ENCODE measurements around the gene ATP8A2. TPM values are rescaled to one million over a fixed set of nuclear protein-coding genes. Genes with fewer than 3 reads are reported as not detected.
"Not testable (repeated sequence)": the region's sequence is repeated elsewhere in the genome, so short reads cannot be mapped to it uniquely, and the experiment has no call there.

ATP8A2 gene
- polyA plus RNA-seq, 4 donors = 5.4 to 6.7 (median 5.7) TPM

- no peak for DNase-seq (ENCODE audit: low read depth in 4 of 4, low spot score in 2 of 4)
Observed at GRCh38 chr13:26048741-26049140, 677.0 kb downstream of the ATP8A2 start.

GRCh38 chr13:26050568-26051230 is 678.9 kb downstream of the ATP8A2 start:
- peak in 1 of 4 donors; percentile 55 for DNase-seq (ENCODE audit: low read depth in 4 of 4, low spot score in 2 of 4)

DNA sequence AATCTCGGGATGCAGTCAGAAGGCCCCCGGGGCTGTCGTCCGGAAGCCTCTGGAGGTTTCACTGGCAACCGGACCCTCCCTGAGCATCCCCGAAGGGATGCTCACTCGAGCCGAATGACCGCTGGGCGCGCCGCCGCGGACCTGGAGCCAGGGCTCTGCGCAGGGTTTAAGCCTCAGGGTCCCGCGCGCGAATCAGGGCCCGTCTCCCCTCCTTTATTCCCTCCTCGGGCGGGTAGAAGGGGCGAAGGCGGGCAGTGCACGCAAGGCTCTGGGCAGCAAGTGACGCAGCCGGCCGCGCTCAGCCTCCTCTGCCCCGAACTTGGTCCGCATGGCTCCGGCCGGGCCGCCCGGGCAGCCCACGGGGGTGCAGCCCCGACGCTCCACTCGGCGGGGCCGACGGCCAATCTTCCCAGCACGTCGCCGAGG is 679.5 kb downstream of the ATP8A2 start:
- DNase-seq (ENCODE audit: low read depth in 4 of 4, low spot score in 2 of 4) = no peak

- peak in 2 of 4 donors; percentile 63 to 67 for DNase-seq (ENCODE audit: low read depth in 4 of 4, low spot score in 2 of 4)
Observed at GRCh38 chr13:26051657-26052311, 680.0 kb downstream of the ATP8A2 start, which contains the start of gene SHISA2. Gene SHISA2, minus strand, starts transcription at chr13:26052016. Its CDS starts 1,041 bp downstream, at chr13:26050975.

DNA sequence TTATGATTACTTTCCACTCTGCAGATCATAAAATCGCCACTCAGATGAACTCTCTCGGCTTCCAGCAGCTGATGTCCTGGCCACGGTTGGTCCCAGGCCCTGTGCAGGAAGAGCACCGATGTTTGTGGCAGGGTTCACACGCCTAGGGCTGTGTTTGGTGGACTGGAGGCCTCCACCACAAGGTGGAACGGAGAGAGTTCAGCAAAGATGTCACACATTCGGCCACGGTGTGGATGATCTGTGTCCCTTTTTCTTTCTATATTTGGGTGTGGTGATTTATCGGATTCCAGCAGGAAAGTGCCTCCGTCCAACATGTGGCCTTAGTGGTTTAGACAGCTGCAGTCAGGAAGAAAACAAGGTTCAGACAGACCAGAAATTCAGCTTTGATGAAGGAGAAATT is 680.6 kb downstream of the ATP8A2 start:
- DNase-seq (ENCODE audit: low read depth in 4 of 4, low spot score in 2 of 4) = no peak

GRCh38 chr13:26053418-26053980 is 681.7 kb downstream of the ATP8A2 start:
- no peak for DNase-seq (ENCODE audit: low read depth in 4 of 4, low spot score in 2 of 4)

DNA sequence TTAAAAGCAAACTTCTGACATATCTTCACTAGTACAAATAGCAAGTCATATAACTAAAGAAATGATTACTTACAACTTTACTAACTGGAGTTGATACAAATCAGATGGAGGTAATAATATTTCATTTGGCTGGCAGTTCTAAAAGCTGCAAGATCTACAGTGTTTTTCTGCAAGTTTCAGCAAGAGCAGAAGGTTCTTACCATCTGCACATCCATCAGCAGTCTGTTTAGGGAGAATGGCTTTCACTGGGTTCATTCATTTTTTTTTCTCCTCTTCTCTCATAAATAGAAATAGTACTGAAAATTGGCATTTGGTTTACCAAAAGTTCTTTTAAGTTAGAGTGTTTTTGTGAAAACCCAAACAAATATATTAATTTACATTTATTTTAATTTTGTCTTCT is 683.1 kb downstream of the ATP8A2 start:
- no peak for DNase-seq (ENCODE audit: low read depth in 4 of 4, low spot score in 2 of 4)

DNA sequence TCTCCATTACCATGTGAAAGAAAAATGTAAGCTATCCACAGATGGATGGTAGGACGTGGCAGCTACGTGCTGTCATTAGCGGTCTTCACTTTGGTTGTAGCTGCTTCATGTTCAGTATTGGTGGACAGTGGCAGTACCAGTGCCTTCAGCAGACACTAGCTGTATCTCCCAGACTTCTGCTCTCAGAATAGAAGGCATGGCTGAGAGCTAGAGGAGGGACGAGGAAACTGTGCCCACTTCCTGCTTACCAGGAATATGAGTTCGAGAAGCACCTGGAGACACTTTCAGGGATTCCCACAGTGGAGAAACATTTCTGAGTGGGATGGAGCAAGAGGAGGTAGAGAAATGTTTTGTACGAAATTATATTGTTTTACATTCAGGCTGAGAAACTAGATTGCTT is 686.9 kb downstream of the ATP8A2 start:
- no peak for DNase-seq (ENCODE audit: low read depth in 4 of 4, low spot score in 2 of 4)

GRCh38 chr13:26060357-26060756 is 688.6 kb downstream of the ATP8A2 start:
- DNase-seq (ENCODE audit: low read depth in 4 of 4, low spot score in 2 of 4) = no peak

- peak in 1 of 4 donors; percentile 59 for DNase-seq (ENCODE audit: low read depth in 4 of 4, low spot score in 2 of 4)
Observed at GRCh38 chr13:26061256-26061655, 689.5 kb downstream of the ATP8A2 start.

DNA sequence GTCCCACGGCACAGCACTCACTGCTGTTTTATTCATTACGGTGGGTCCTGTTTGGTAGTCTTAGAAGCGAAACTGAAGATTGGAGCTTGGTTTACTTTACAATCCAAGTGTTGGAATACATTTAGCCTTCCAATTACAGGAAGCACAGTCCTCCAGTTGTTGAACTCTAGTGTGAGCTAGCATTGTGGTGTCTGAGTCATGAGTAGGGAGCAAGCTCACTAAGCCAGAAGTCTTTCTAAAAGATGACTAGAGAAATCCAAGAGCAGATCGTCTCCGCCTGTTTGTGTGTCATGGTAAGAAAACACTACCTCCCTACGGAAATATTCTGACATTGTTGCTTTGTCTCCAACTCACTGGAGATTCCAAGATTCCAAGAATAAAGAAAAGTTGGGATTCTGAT is 690.2 kb downstream of the ATP8A2 start:
- peak in 1 of 4 donors; percentile 32 for DNase-seq (ENCODE audit: low read depth in 4 of 4, low spot score in 2 of 4)

GRCh38 chr13:26062853-26063444 is 691.2 kb downstream of the ATP8A2 start:
- DNase-seq (ENCODE audit: low read depth in 4 of 4, low spot score in 2 of 4) = peak in 2 of 4 donors; percentile 63 to 80

- not testable (repeated sequence) for DNase-seq (ENCODE audit: low read depth in 4 of 4, low spot score in 2 of 4)
Observed at GRCh38 chr13:26066492-26066891, 694.7 kb downstream of the ATP8A2 start.

GRCh38 chr13:26067601-26068000 is 695.8 kb downstream of the ATP8A2 start:
- no peak for DNase-seq (ENCODE audit: low read depth in 4 of 4, low spot score in 2 of 4)

GRCh38 chr13:26068372-26068771 is 696.6 kb downstream of the ATP8A2 start:
- not testable (repeated sequence) for DNase-seq (ENCODE audit: low read depth in 4 of 4, low spot score in 2 of 4)

DNA sequence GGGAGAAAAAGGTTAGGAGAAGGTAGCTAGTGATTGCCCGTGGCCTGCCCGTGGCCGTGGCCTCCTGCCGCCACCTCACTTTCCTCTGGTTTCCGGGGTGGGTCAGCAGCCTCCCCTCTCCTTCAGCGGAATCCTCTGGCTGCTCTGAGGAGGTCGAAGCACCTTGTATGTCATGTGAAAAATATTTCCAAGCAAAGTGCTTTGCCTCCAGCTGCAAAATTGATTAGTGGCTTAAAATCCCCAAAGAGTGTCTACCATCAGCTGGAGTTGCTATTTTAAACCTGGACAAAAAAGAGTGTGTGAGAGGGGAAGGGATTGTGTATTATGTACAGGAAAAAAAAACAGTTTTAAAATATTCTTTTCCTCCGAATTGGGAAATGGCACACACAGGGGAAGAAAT is 697.9 kb downstream of the ATP8A2 start:
- not testable (repeated sequence) for DNase-seq (ENCODE audit: low read depth in 4 of 4, low spot score in 2 of 4)

- DNase-seq (ENCODE audit: low read depth in 4 of 4, low spot score in 2 of 4) = no peak
Observed at GRCh38 chr13:26071691-26072090, 699.9 kb downstream of the ATP8A2 start.

- DNase-seq (ENCODE audit: low read depth in 4 of 4, low spot score in 2 of 4) = not testable (repeated sequence)
Observed at GRCh38 chr13:26072335-26072734, 700.6 kb downstream of the ATP8A2 start.

GRCh38 chr13:26074706-26075105 is 702.9 kb downstream of the ATP8A2 start:
- DNase-seq (ENCODE audit: low read depth in 4 of 4, low spot score in 2 of 4) = no peak
